ENCODE measurements around the gene EDDM3A.

Gene EDDM3A

DNA sequence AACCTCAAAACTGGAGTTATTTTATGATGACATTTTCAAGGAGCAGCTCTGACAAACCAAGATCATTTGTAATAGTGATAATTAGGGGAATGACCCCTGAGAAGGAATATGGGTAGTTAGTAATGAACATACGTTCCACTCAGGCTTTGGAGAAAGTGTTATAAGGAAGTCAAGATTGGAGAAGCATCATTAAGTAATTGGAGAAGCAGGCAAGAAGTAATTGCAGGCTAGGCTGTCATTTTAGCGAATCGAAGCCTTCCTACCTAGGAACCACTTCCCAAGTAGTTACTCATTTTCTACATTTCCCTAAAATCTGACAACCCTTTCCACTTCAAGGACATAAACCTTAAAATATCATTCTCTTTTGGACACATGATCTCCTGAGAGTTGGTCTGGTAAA is 23.7 kb downstream of the EDDM3A start:
- Histone ChIP-seq H3K9me3 (ENCODE audit: control insufficient read depth, low read length) (no peaks in the 10 kb centered on the region), H3K4me3 (ENCODE audit: low read length) (no peak overlapping the region), H3K27me3 (ENCODE audit: control insufficient read depth, insufficient read depth, low read length) (no peaks in the 10 kb centered on the region), H3K9ac (ENCODE audit: low read length) (no peak overlapping the region), H3K4me1 (ENCODE audit: control insufficient read depth, insufficient read depth, low read length) (no peaks in the 10 kb centered on the region), H3K36me3 (ENCODE audit: control insufficient read depth, insufficient read depth, low read length) (no peaks in the 10 kb centered on the region)

DNA sequence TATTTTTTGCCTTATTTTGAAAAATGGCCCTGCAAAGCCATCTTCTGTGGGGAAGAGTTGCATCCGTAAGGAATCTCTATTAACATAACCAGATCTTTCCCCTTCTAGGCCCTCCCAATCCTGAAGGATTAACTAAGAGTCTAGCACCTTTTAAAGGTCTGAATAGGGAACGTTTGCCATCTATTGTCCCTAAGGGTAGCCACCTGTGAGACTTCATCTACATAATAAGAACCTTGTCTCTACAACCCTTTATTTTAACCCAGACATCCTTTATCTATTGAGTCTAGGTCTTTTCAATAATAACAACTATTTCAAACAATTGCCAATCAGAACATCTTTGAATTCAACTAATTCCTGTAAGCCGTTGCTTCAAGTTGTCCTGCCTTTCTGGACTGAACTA is 27.0 kb downstream of the EDDM3A start:
- no peaks in the 10 kb centered on the region for H3K9me3 ChIP-seq (ENCODE audit: control insufficient read depth, low read length)
- no peak overlapping the region for H3K4me3 ChIP-seq (ENCODE audit: low read length)
- H3K4me1 ChIP-seq (ENCODE audit: control insufficient read depth, insufficient read depth, low read length), result no peaks in the 10 kb centered on the region
- no peaks in the 10 kb centered on the region for H3K36me3 ChIP-seq (ENCODE audit: control insufficient read depth, insufficient read depth, low read length)
- no peak overlapping the region for H3K9ac ChIP-seq (ENCODE audit: low read length)
- no peaks in the 10 kb centered on the region for H3K27me3 ChIP-seq (ENCODE audit: control insufficient read depth, insufficient read depth, low read length)

- Histone ChIP-seq H3K36me3 (ENCODE audit: control insufficient read depth, insufficient read depth, low read length) (no peaks in the 10 kb centered on the region), H3K4me3 (ENCODE audit: low read length) (no peak overlapping the region), H3K27me3 (ENCODE audit: control insufficient read depth, insufficient read depth, low read length) (no peaks in the 10 kb centered on the region), H3K4me1 (ENCODE audit: control insufficient read depth, insufficient read depth, low read length) (no peaks in the 10 kb centered on the region), H3K9me3 (ENCODE audit: control insufficient read depth, low read length) (no peaks in the 10 kb centered on the region), H3K9ac (ENCODE audit: low read length) (no peak overlapping the region)
Observed at GRCh38 chr14:20774258-20774824, 28.7 kb downstream of the EDDM3A start.

DNA sequence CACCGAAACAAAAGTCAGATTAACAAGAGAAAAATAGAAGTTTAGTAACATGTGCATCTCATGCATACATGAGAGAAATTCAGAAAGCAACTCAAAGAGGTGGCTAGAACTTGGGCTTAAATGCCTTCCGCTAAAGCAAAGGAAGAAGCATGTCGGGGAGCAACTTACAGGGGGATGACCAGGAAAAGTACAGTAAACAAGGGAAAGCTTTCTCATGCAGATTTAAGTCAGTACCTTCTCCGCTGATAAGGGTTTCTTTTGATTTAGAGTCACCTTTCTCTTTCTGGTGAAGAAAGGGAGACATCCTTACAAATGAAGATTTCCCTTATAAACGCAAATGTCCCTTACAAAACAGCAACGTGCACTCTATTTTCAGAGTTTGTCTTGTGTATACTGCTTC is 29.4 kb downstream of the EDDM3A start:
- Histone ChIP-seq H3K27me3 (ENCODE audit: control insufficient read depth, insufficient read depth, low read length) (no peaks in the 10 kb centered on the region), H3K9me3 (ENCODE audit: control insufficient read depth, low read length) (no peaks in the 10 kb centered on the region), H3K4me3 (ENCODE audit: low read length) (no peak overlapping the region), H3K36me3 (ENCODE audit: control insufficient read depth, insufficient read depth, low read length) (no peaks in the 10 kb centered on the region), H3K4me1 (ENCODE audit: control insufficient read depth, insufficient read depth, low read length) (no peaks in the 10 kb centered on the region), H3K9ac (ENCODE audit: low read length) (no peak overlapping the region)

DNA sequence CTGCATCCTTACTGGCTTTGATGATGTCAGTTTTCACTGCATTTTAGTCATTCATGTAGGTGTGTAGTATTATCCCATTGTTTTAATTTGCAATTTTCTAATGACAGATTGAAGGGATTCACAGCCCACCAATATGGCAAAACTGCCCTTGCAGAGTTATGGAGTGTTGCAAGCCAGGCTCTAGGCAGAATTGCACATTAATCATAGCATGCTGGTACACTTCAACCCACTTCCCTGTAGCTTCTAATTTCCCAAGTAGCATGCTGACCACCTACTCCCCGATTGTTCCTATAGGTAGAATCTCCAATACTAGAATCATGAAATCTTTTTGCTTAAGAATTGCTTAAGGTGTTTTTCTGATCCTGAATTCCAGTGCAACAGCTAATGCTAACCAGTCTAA is 30.2 kb downstream of the EDDM3A start:
- Histone ChIP-seq H3K9me3 (ENCODE audit: control insufficient read depth, low read length) (no peaks in the 10 kb centered on the region), H3K9ac (ENCODE audit: low read length) (no peak overlapping the region), H3K36me3 (ENCODE audit: control insufficient read depth, insufficient read depth, low read length) (no peaks in the 10 kb centered on the region)

DNA sequence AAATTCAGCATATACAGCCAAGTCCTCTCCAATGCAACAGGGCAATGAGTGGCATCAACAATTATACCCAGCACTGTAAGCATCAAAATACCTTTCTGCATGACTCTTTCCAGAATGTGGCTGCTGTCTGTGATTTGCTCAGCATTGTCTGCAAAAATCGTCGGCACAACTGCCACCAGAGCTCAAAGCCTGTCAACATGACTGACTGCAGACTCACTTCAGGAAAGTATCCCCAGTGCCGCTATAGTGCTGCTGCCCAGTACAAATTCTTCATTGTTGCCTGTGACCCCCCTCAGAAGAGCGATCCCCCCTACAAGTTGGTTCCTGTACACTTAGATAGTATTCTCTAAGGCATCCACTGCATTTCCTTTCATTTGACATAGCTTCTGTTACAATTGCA is 36.1 kb downstream of the EDDM3A start:
- Histone ChIP-seq H3K9ac (ENCODE audit: low read length) (peak overlapping the region; percentile 35), H3K27me3 (ENCODE audit: control insufficient read depth, insufficient read depth, low read length) (no peaks in the 10 kb centered on the region), H3K9me3 (ENCODE audit: control insufficient read depth, low read length) (no peaks in the 10 kb centered on the region), H3K4me3 (ENCODE audit: low read length) (no peak overlapping the region), H3K4me1 (ENCODE audit: control insufficient read depth, insufficient read depth, low read length) (peaks cover 11% of the 10 kb centered on the region), H3K36me3 (ENCODE audit: control insufficient read depth, insufficient read depth, low read length) (no peaks in the 10 kb centered on the region)

More for the DNA sequence above, 30.2 kb downstream of the EDDM3A start:
- H3K4me3 ChIP-seq (ENCODE audit: low read length), result no peak overlapping the region
- no peaks in the 10 kb centered on the region for H3K4me1 ChIP-seq (ENCODE audit: control insufficient read depth, insufficient read depth, low read length)
- H3K27me3 ChIP-seq (ENCODE audit: control insufficient read depth, insufficient read depth, low read length), result no peaks in the 10 kb centered on the region

- no peaks in the 10 kb centered on the region for H3K9me3 ChIP-seq (ENCODE audit: control insufficient read depth, low read length)
- peak overlapping the region; percentile 35 for H3K9ac ChIP-seq (ENCODE audit: low read length)
- H3K4me1 ChIP-seq (ENCODE audit: control insufficient read depth, insufficient read depth, low read length), result peaks cover 11% of the 10 kb centered on the region
- H3K4me3 ChIP-seq (ENCODE audit: low read length), result no peak overlapping the region
- no peaks in the 10 kb centered on the region for H3K27me3 ChIP-seq (ENCODE audit: control insufficient read depth, insufficient read depth, low read length)
- no peaks in the 10 kb centered on the region for H3K36me3 ChIP-seq (ENCODE audit: control insufficient read depth, insufficient read depth, low read length)
Observed at GRCh38 chr14:20782280-20782890, 36.7 kb downstream of the EDDM3A start.

DNA sequence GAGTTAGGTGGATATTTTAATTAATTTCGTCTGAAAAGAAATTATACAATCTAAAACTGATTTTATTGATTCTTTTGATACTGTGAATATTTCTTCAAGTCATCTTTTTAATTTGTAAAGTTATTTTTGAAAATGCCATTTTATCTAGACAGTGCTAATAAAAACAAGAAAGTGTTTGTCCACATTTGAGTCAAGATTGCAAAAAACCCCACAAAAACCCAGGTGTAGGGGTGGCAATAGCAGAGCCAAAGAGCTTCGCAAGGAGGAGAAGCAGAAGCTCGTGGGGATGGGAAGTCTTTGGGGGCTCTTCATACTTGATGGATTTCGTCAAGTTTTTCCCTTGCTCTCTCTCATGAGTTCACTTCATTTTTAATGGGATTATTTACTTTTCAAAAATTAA is 41.3 kb downstream of the EDDM3A start:
- Histone ChIP-seq H3K4me3 (ENCODE audit: low read length) (no peak overlapping the region), H3K27me3 (ENCODE audit: control insufficient read depth, insufficient read depth, low read length) (no peaks in the 10 kb centered on the region), H3K4me1 (ENCODE audit: control insufficient read depth, insufficient read depth, low read length) (peaks cover 14% of the 10 kb centered on the region), H3K9me3 (ENCODE audit: control insufficient read depth, low read length) (no peaks in the 10 kb centered on the region), H3K36me3 (ENCODE audit: control insufficient read depth, insufficient read depth, low read length) (no peaks in the 10 kb centered on the region), H3K9ac (ENCODE audit: low read length) (no peak overlapping the region)

- no peaks in the 10 kb centered on the region for H3K36me3 ChIP-seq (ENCODE audit: control insufficient read depth, insufficient read depth, low read length)
- no peak overlapping the region for H3K4me3 ChIP-seq (ENCODE audit: low read length)
- peaks cover 8% of the 10 kb centered on the region for H3K4me1 ChIP-seq (ENCODE audit: control insufficient read depth, insufficient read depth, low read length)
- no peaks in the 10 kb centered on the region for H3K27me3 ChIP-seq (ENCODE audit: control insufficient read depth, insufficient read depth, low read length)
- no peak overlapping the region for H3K9ac ChIP-seq (ENCODE audit: low read length)
- H3K9me3 ChIP-seq (ENCODE audit: control insufficient read depth, low read length), result no peaks in the 10 kb centered on the region
Observed at GRCh38 chr14:20789230-20789813, 43.6 kb downstream of the EDDM3A start.

- Histone ChIP-seq H3K4me3 (ENCODE audit: low read length) (no peak overlapping the region), H3K27me3 (ENCODE audit: control insufficient read depth, insufficient read depth, low read length) (no peaks in the 10 kb centered on the region), H3K36me3 (ENCODE audit: control insufficient read depth, insufficient read depth, low read length) (no peaks in the 10 kb centered on the region)
Observed at GRCh38 chr14:20790464-20791116, 44.9 kb downstream of the EDDM3A start.

GRCh38 chr14:20791187-20791586 is 45.5 kb downstream of the EDDM3A start:
- Histone ChIP-seq H3K9ac (ENCODE audit: low read length) (no peak overlapping the region), H3K9me3 (ENCODE audit: control insufficient read depth, low read length) (no peaks in the 10 kb centered on the region), H3K4me3 (ENCODE audit: low read length) (no peak overlapping the region), H3K4me1 (ENCODE audit: control insufficient read depth, insufficient read depth, low read length) (peaks cover 8% of the 10 kb centered on the region), H3K36me3 (ENCODE audit: control insufficient read depth, insufficient read depth, low read length) (no peaks in the 10 kb centered on the region), H3K27me3 (ENCODE audit: control insufficient read depth, insufficient read depth, low read length) (no peaks in the 10 kb centered on the region)

More at GRCh38 chr14:20790464-20791116, 44.9 kb downstream of the EDDM3A start:
- H3K9me3 ChIP-seq (ENCODE audit: control insufficient read depth, low read length), result no peaks in the 10 kb centered on the region
- H3K4me1 ChIP-seq (ENCODE audit: control insufficient read depth, insufficient read depth, low read length), result peaks cover 8% of the 10 kb centered on the region
- H3K9ac ChIP-seq (ENCODE audit: low read length), result no peak overlapping the region

- Histone ChIP-seq H3K4me1 (ENCODE audit: control insufficient read depth, insufficient read depth, low read length) (peaks cover 8% of the 10 kb centered on the region), H3K4me3 (ENCODE audit: low read length) (no peak overlapping the region), H3K9ac (ENCODE audit: low read length) (no peak overlapping the region), H3K9me3 (ENCODE audit: control insufficient read depth, low read length) (no peaks in the 10 kb centered on the region), H3K36me3 (ENCODE audit: control insufficient read depth, insufficient read depth, low read length) (no peaks in the 10 kb centered on the region), H3K27me3 (ENCODE audit: control insufficient read depth, insufficient read depth, low read length) (no peaks in the 10 kb centered on the region)
Observed at GRCh38 chr14:20791597-20791996, 45.9 kb downstream of the EDDM3A start.

Data from mucosa of stomach (tissue), 1 donor.